ENCODE measurements around the gene ADRM1.

ADRM1 gene

GRCh38 chr20:62345681-62346370 lies 43.0 kb downstream of the ADRM1 start:
- TF ChIP-seq CTCF (IDR thresholded peaks at IDR 0.05; ENCODE audit: low read depth, low read length, missing control alignments): no peak
- H3K4me3 ChIP-seq (ENCODE audit: low read depth, low read length): no peak overlapping the region
- no peak for DNase-seq (ENCODE audit: low read depth)
- in situ Hi-C loops (cut with HindIII; ENCODE audit: low sequenced_read_pairs): no loop called here

GRCh38 chr20:62346398-62347150 lies 43.8 kb downstream of the ADRM1 start:
- in situ Hi-C loops (cut with HindIII; ENCODE audit: low sequenced_read_pairs): no loop called here
- DNase-seq (ENCODE audit: low read depth): no peak
- H3K4me3 ChIP-seq (ENCODE audit: low read depth, low read length): no peak overlapping the region
- no peak for TF ChIP-seq CTCF (IDR thresholded peaks at IDR 0.05; ENCODE audit: low read depth, low read length, missing control alignments)

GRCh38 chr20:62347151-62347404 lies 44.3 kb downstream of the ADRM1 start:
- no peak overlapping the region for H3K4me3 ChIP-seq (ENCODE audit: low read depth, low read length)
- DNase-seq (ENCODE audit: low read depth): no peak
- in situ Hi-C loops (cut with HindIII; ENCODE audit: low sequenced_read_pairs): no loop called here
- no peak for TF ChIP-seq CTCF (IDR thresholded peaks at IDR 0.05; ENCODE audit: low read depth, low read length, missing control alignments)

GRCh38 chr20:62347445-62347844 lies 44.6 kb downstream of the ADRM1 start:
- no peak overlapping the region for H3K4me3 ChIP-seq (ENCODE audit: low read depth, low read length)
- in situ Hi-C loops (cut with HindIII; ENCODE audit: low sequenced_read_pairs): no loop called here
- no peak for TF ChIP-seq CTCF (IDR thresholded peaks at IDR 0.05; ENCODE audit: low read depth, low read length, missing control alignments)
- DNase-seq (ENCODE audit: low read depth): no peak

GRCh38 chr20:62348604-62349003 lies 45.8 kb downstream of the ADRM1 start:
- TF ChIP-seq CTCF (IDR thresholded peaks at IDR 0.05; ENCODE audit: low read depth, low read length, missing control alignments): no peak
- DNase-seq (ENCODE audit: low read depth): no peak
- no peak overlapping the region for H3K4me3 ChIP-seq (ENCODE audit: low read depth, low read length)
- in situ Hi-C loops (cut with HindIII; ENCODE audit: low sequenced_read_pairs): no loop called here

GRCh38 chr20:62349556-62350097 lies 46.8 kb downstream of the ADRM1 start:
- DNase-seq (ENCODE audit: low read depth): no peak
- no peak overlapping the region for H3K4me3 ChIP-seq (ENCODE audit: low read depth, low read length)
- in situ Hi-C loops (cut with HindIII; ENCODE audit: low sequenced_read_pairs): no loop called here
- TF ChIP-seq CTCF (IDR thresholded peaks at IDR 0.05; ENCODE audit: low read depth, low read length, missing control alignments): no peak

All from astrocyte of the cerebellum (primary cell).